ENCODE results near the gene LRRC1.

Gene LRRC1

DNA sequence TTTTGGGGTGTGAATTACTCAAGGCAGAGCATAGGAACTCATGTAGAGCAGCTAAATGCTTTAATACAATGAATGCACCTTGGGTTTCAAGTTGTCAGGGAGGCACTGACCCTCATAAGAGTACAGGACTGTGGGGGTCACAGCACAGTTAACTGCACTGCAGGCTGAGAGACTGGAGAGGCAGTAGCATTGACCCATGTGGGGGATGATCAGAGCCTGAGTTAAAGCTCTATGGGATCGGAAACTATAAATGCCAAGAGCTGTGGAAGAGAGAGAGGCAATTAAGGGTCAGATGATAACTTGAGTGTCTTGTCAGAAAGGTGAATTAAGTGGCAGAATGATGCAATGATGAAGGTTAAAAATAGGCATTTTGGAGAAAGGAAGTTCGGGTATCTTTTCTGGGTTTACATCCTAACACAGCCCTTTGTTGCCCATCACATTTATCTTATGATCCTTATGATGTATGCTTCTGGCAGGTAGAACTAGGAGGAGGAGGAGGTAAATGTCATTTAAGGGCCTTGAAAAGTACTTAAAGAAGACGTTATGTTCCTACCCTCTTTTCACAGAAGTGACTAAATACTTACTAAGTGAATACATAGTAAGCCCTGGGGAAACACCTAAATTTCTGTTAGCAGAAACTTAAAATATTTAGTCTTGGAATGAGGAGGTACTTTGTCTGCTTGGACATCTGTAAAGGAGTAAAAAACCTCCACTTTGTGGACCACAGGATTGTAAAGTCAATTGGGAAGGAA, 24.2 kb downstream of the LRRC1 start:
- DNase-seq, result no peak

DNA sequence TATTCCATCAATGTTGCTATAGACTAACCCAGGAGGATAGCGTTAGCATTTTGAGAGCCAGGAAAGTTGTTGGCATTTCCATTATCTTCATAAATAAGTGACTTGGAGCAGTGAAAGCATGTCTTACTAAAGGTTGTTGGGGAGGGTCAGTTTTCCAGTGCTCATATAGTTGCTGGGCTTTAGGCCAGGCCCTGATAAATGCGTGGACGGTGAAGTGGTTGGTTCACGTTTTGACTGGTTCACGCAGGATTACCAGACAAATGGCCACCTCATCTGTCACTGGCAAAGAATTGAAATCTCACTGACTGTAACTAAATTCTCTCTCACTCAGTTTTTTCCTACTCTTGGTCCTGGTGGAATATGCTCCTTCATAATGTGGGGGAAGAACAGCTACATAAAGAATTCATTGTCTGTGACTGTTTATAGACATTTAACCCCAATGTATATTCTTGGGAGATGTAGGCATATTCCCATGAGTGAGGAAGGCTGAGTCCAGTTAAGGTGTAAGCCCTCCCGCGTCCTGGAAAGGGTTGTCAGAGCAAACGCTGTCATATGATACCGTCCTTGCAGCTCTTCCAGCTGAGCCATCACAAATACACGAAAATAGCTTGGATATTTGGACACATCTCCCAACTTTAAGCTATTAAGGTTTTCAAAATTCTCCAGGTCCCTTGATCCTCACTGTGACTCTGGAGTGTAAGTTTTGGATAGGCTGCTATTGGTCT, 27.8 kb downstream of the LRRC1 start:
- DNase-seq, result no peak

DNA sequence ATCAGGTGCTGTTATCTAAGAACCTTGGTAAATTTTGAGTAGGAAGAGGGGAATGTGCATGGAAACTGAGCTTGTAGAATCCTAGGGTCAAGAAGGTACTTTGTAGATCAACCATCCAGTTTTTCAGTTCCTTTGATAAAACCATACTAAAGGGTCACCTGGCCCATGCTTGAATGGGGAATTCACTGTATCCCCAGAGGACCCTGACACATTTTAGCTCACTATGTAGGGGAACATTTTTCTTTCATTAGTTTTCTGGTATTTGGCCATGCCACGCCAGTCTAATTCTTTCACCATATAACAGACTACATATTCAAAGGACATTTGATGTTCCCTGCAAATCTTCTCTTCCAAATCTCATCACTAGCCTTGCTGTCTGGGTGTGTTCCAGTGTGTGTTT, 29.9 kb downstream of the LRRC1 start:
- no peak for DNase-seq

DNA sequence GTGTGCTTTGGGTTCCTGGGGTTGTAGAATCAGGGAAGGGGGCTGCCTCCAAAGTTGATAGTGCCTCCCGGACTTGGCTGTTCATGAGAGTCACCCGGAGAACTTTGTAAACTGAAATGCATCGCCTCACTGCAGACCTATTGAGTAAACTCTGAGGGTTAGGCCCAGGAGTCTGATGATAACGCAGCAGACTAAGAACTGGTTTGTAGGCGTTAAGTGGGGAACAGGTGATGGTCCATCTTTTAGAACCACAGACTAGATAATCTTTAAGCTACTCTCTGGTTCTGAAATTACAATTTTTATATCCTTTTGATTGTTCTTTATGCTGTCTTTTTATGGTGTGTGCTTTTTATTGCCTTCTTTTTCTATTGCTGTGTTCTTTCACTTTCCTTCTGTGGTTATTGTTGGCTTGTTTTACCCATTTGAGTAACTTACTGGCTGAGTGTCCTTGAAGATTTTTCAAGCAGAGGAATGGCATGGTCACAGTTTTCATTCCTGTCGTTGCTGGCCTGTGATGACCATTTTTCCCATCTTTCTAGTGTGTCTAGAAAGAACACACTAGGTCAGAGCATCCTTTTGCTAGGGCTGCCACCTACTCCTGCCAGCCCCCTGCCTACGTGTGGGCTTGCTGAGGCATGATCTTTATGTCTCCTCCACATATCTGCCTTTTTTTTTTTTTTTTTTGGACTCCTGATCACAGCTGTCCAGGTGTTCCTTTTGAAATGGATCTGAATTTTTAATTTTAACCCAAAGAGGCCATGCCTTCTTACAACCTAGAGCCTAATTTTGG, 30.9 kb downstream of the LRRC1 start:
- no peak for DNase-seq

DNA sequence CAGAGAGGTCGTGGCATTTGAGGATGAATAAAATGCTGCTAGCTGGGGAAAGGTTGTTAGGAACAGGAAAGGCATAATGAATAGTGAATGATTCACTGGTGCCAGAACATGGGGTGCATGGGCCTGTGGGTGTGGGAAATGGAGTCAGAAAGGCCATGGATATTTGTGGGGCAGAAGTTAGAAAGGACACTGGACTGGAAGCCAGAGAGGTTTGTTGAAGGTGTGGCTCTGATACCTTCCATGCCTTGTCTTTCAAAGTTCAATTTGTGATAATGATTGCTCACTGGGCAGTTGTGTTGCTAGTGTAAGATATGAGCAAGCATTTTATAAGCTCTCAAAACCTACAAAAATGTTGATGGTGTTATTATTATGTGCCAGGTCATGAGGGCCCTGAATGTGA, 32.7 kb downstream of the LRRC1 start:
- no peak for DNase-seq

DNA sequence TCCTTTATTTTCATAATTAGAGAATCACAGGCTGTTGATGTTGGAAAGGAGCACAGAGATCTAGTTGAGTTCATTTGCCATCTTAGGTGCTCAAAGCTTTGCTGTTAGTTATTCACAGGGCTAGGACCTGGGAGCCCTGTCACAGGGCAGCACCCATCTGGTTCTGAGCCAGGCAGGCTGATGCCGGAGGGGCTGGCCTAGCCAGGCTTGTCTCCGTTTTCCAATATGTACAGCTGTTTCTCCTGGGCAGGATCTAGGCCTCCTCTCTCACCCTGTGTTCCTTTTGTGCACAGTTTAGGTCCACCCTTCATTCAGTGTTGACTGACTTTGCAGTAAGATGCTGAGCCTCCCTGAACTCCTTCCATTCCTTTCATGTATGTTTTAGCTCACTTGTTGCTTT, 33.4 kb downstream of the LRRC1 start:
- no peak for DNase-seq

DNA sequence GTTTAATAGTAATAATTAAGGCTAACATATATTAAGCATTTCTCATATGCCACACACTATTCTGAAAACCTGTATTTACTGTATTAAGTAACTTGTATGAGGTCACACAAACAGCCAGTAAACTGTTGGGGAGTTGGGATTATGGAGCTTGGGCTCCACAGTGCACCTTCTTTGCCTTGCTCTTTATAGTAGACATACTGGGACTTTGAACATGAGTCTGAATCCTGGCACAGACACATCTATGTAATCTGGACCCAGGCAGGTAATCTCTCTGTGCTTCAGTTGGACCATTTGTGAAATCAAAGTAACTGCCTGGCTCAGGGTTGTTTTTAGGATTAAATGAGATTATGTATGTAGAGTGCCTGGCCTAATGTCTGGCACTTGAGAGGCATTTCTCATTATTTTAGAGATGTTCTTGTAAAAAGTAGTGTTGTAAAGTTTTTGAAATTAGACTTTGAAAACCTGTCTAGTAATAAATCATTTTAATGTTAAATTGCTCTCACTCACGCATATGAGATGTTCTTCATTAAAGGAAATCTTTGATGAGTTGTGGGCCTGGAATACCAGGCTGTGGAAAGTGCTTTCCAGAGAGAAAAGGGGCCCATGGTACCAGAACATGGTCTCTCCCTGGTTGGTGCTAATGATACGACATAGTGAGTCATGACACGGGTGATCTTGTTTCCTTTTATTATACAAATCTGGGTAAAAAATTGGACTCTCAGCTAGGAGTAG, 34.3 kb downstream of the LRRC1 start:
- DNase-seq, result no peak

DNA sequence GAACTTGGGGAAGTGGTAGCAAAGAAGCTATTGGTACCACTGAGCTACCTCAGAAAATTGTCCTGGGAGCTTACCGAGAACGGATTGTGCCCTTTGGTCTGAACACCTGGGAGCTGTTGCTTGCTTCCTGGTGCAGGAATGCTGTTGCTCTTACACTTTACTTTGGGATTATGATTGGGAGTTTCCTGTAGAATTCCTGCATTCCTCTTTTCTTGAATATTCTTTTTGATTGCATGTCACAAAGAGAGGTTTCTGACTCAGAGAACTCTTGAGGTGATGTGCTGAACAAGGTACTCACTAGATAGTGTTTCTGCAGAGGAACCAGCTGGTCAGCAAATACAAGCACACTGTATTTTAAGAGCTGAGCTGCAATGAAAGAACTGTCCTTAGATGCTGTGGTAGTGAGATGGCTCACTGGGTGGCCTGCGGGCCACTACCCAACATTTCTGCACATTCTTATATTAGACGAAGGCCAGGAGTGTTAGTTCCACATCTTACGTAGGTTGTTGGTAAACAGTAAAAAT, 35.0 kb downstream of the LRRC1 start:
- no peak for DNase-seq

DNA sequence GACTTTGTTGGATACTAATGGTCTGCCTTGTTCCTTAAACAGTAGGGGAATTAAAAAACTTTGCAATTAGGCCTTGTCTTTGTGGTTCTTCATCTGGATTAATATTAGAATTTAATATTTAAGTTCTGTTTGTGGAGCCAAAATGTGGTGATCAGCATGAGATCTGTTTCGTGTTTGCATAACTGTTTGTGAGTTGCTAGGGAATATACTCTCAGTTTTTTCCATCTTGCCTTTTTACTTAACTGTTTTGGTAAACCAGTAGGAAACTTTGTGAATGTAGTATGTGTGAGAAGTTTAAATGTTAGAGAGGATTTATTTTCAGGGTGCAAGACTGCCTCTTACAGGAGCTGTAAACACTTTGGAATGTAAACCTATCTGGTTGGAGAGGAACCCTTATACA, 35.6 kb downstream of the LRRC1 start:
- DNase-seq, result no peak

DNA sequence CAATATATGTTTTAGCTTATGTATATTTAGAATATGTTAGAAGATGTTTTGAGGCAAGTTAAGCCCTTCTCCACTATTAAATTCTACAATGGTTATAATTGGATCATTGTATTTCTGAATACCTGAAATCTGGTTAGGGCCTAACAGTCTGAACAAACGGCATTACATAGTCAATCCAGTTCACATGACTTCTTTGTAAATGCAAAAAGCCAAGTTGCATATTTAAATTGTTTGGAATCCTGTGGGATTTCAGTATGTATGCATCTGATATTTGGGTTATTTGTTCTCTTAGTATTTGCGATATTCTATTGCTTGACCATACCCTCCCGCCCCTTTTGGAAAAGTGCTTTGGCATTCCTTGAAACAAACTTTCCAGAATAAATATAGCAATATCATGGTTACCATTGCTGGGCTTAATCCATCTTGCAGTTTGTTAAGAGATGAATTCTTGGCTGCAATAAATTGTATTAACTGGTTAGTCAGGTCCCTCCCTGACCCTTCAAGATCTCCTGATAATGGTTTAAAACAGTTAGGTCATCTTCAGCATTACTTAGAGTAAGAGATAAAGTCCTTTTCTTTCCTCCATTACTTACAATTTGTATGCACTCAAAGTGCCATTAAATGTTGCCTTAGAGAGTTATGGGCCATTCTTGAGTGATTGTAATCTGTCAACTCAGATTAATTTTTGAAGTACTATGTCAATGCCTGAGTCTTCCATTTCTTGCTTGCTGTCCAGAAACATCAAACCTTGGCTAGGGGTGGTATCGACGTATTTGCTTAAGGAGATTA, 36.5 kb downstream of the LRRC1 start:
- no peak for DNase-seq

DNA sequence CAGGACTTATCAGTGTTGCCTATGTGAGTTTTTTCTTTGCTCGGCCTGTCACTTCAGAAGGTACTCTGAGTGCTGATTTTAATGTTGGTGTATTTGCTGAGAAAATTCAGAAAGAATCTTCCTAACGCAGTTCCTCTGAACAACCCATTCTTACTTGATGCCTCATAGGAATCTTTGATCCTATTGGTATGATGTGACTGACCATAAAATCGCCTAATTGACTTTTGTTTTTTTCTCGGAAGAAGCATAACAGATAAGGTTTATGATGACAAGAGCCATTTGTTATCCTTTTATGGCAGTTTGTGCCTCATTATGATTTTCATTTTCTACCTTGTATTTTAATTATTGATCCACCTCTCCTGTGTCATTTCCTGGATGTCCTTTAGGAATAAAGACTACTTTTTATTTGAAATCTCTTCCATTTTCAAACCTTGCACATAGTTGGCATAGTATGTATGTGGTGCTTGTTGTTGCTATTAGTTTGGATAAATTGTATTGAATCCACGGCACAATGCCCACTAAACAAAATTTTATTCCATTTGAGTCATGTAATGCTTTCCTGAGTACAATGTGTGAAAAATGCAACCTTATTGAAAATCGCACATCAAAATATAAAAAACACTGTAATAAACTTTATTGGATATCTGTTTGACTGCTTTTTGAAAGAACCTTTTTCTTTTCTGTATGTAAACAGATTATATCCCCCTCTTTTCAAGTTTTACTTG, 37.3 kb downstream of the LRRC1 start:
- no peak for DNase-seq

DNA sequence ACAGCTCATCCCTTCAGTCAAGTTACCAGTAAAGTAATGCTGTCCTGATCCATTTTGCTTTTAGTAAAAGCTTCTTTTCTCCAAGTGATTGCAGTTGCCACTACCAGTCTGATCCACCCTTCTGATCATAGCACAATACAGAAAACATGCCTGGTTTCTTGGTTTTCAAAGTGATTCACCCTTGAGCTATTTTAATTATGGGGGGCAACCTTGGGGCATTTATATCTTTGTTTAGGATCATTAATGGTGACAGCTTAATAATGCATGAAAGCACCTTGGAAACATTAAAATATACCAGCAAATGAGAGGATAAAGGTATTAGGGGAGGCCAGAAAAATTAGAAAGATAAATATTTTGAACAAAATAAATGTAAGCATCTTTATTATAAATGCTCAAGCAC, 38.4 kb downstream of the LRRC1 start:
- DNase-seq, result no peak

DNA sequence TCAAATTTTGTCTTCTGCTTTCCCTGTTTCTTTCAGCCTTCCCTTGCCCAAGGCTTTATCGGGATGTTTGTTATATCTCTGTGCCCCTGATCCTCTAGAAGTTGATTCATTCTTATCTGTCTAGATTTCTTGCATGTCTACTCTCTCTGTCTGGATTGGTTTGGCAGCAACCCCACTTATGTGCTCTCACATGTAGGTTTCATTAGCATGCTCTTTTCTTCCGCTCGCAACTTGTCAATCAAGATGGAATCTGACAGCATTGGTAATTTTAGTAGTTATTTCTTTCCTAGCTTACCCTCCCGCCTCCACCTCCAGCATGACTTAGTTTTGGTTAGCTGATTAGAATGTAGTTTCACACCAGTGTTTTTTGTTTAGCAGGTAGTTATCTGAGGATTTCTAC, 39.3 kb downstream of the LRRC1 start:
- DNase-seq, result no peak

DNA sequence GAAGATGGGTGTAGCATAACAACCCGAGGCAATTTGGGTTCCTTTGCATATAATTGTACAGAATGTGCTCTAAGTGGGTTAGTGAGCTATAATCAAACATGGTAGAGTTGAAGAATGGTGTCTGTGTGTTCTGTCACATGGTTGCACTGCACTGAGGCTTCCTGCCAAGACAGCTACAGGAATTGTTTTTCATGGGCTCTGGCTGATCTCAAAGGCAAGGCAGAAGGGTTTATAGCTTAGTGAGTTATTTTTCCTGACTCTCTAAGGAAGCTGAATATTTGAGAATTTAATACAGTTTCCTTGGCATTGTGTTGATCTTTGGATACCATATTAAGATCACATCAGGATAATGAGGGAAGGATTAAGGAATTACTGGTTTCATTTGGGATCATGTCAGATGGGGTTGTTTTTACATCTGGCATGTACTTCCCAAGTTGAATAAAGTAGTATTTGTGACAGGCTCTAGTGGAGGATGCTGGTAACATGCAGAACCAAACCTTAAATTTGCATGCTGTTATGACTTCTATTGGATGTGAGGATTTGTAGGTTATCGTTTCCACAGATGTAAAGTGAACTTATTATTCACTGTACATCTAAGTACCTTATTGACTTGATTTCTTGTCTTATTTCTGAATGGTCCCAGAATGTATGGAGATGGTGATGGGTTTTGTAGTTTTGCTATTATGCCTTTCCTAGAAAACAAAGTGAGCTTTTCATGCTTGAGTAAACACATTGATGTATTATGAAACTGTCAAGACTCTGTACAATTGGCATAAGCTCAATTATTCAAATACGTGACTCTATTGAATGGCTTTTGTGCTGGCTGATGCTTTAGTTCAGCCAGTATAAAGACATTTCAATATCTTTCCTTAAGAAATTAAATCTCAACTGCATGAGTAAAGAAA, 43.3 kb downstream of the LRRC1 start:
- DNase-seq, result no peak

DNA sequence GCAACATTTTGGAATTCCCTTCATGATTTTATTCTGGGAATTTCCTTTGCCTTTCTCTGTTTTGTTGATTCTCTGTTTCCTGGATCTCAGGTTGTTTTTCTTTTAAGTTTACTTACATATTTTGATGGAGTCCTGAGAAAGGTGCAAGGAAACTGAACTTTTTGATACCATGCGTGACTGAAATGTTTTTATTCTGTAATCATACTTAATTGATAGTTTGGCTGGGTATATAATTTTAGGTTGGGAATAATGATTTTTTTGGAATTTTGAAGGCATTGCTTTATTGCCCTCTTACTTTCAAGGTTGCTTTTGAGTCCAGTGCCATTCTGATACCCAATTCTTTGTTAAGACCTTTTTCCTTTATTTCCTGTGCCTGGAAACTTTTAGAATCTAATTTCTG, 45.2 kb downstream of the LRRC1 start:
- no peak for DNase-seq

DNA sequence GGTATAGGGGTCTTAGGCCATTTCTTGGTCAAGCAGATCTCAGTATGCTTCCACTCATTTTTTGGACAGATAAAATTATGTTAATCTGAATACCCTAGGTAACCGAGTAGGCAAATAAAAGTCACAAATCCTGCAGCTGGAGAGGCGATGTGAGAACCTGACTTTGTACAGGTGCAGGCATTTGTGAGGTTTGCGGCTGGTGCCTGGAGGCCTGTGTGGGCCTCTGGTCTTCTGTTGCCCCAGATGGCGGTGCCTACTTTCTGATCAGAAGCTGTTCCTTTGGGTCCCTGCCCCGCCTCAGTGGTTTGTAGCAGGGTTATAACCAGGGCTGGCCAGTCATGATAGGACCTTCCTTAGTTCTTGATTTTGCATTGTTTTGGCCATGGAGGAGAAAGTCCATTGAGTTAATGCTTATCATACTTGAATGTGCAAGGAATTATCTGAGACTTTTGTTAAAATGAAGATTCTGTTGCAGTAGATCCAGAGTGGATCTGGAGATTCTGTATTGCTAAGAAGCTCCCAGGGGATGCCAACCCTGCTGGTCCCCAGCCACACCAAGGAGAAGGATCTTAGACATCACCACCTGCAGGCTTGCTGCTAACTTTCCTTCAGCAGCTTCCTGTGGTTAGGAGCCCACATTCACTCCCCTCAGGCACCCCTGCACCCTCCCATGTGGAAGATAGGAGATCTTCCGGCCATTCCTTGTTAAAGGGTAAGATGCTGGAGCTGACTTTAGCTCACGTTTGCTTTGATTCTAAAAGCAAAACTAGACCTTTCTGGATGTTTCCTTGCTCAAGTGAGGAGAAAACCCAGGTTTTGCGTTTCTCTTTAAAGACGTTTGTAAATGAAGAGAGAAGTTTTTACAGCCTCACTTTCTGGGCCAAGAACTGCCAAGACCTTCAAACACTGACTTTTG, 50.7 kb downstream of the LRRC1 start:
- DNase-seq, result no peak

DNA sequence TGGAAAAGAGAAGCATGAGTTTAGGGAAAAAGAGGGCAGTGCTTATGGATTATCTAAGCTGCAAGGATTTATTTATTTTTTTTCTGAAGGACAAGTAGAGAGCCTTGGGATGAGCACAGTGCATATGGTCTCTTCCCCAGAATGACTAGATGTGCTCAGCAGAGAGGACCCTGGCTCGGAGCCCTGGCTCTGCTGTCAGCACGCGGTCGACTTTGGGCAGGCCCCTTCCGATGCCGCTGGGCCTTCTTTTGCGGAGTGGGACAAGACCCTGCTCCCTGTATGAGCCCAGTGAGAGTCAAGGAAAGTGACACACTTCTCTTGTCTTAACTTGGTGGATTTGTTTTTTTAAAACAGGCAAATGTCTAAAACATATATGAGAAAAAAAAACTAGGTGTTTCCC, 51.4 kb downstream of the LRRC1 start:
- no peak for DNase-seq

DNA sequence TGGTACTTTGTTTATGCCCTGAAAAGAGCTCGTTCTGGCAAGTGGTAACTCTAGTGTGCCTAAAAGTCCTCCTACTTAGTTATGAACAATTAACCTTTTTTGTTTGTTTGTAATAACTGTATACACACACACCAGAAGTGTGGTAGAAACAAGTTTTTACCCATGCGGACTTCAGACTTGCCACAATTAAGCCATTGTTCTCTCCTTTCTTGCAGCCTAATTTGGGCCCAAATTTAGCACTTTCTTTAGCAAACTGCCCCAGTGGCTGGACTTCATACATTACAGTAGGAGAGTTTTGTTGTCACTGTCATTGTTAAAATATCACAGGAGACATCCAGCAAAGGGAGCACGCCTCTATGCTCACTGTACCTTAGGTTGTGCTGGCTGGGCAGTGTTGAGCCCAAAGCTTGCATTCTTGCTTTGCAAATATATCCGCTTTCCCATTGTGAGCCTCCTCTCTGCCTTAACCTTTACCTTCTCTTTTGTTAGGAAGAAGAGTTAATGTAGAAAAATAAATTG, 53.0 kb downstream of the LRRC1 start:
- DNase-seq, result no peak

DNA sequence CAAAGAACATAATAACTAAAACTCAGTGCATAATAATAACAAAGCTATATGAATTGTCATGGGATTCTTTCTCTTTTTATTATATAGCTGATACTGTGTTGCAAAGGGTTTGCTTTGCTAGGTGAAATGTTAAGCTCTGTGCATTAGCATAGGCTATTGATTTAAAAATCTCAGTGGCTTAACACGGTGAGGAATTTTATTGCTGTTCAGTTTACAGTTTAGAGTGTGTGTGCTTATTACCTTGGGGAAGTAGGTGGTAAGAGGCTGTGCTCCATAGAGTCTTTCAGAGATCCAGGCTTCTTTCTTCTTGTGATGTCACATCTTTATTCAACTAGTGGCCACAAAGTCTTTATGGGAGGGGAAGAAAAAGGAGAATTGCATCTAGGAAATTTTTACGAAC, 55.7 kb downstream of the LRRC1 start:
- DNase-seq, result no peak

Data from stimulated activated naive CD4-positive, alpha-beta T cell treated with Interleukin-2 at 50 U/mL for 16 hours (primary cell).